OCI-LY7 (cell line): ENCODE results near the gene AP3S2. TPM values are rescaled to one million over a fixed set of nuclear protein-coding genes. Genes with fewer than 3 reads are reported as not detected.

ENCODE experiments used
- BruUV-seq: library from RNA; stranded (reverse); fragments of 400-500 nt; replicated peaks from 2 replicates; lab custom pipeline; 2021; lab: Mats Ljungman, UMichigan
- CTCF ChIA-PET: fragments of 300-600 bp; sonication (Branson Sonifier 250); formaldehyde crosslinking; loops from one replicate; lab custom pipeline; 2022; ENCODE audit warnings: antibody characterized with exemption; ENCODE audit not compliant: unreplicated experiment; lab: Charles Lee
- POLR2A ChIA-PET: fragments of 300-600 bp; sonication (Branson Sonifier 250); formaldehyde crosslinking; loops from one replicate; lab custom pipeline; 2022; ENCODE audit warnings: antibody characterized with exemption; lab: Charles Lee
- DNase-seq: peaks from one replicate; pipeline ENCODE4 v3.0.0-alpha.2; 2015; ENCODE audit warnings: low spot score
- H2AFZ ChIP-seq: fragments of 200-600 bp; sonication (generic), shearing (Covaris generic); 2 replicates; pipeline ENCODE4 v1.6.1; 2014; ENCODE audit warnings: mild to moderate bottlenecking, antibody characterized with exemption, low read length, moderate library complexity
- H3K27ac ChIP-seq: fragments of 200-600 bp; sonication (generic); 2 replicates; pipeline ENCODE4 v1.5.1; 2014; ENCODE audit warnings: mixed run types, low read depth, mild to moderate bottlenecking, moderate library complexity, low read length, inconsistent platforms; ENCODE audit not compliant: poor library complexity, severe bottlenecking
- H3K36me3 ChIP-seq: fragments of 200-600 bp; sonication (generic); 2 replicates; pipeline ENCODE4 v1.6.1; 2014; ENCODE audit warnings: mild to moderate bottlenecking, antibody characterized with exemption, low read length, moderate library complexity, mixed read lengths; ENCODE audit not compliant: insufficient read depth
- H3K4me1 ChIP-seq: fragments of 200-600 bp; sonication (generic); 2 replicates; pipeline ENCODE4 v1.5.1; 2014; ENCODE audit warnings: mild to moderate bottlenecking, low read length; ENCODE audit not compliant: insufficient read depth, poor library complexity, severe bottlenecking
- H3K4me2 ChIP-seq: fragments of 200-600 bp; sonication (generic); 2 replicates; pipeline ENCODE4 v1.6.1; 2014; ENCODE audit warnings: mild to moderate bottlenecking, low read length
- H3K4me3 ChIP-seq: fragments of 200-600 bp; sonication (generic); 2 replicates; pipeline ENCODE4 v1.5.1; 2014; ENCODE audit warnings: mild to moderate bottlenecking, low read depth, low read length; ENCODE audit not compliant: poor library complexity, severe bottlenecking
- H3K79me2 ChIP-seq: fragments of 200-600 bp; sonication (generic); 2 replicates; pipeline ENCODE4 v1.6.1; 2016; ENCODE audit warnings: low read depth, mild to moderate bottlenecking, low read length, moderate library complexity, mixed read lengths; ENCODE audit not compliant: insufficient read depth
- H3K9me2 ChIP-seq: fragments of 200-600 bp; sonication (generic); 2 replicates; pipeline ENCODE4 v1.6.1; 2016; ENCODE audit warnings: mild to moderate bottlenecking, low read length, mixed read lengths; ENCODE audit not compliant: insufficient read depth
- H3K9me3 ChIP-seq: fragments of 200-600 bp; sonication (generic); 2 replicates; pipeline ENCODE4 v1.6.1; 2014; ENCODE audit warnings: mild to moderate bottlenecking, mixed run types, low read length, mixed read lengths
- H4K20me1 ChIP-seq: fragments of 200-600 bp; sonication (generic); 2 replicates; pipeline ENCODE4 v1.6.1; 2014; ENCODE audit warnings: mild to moderate bottlenecking, antibody characterized with exemption, low read length, moderate library complexity, mixed read lengths; ENCODE audit not compliant: insufficient read depth
- EZH2phosphoT487 ChIP-seq: fragments of 200-600 bp; sonication (generic); IDR thresholded peaks from 2 replicates; pipeline ENCODE4 v1.6.1; 2018; ENCODE audit warnings: low read depth, borderline replicate concordance, mild to moderate bottlenecking, mixed run types, antibody characterized with exemption, low read length, moderate library complexity, mixed read lengths
- intact Hi-C: fragments of 100-400 bp; cut with micrococcal nuclease; formaldehyde crosslinking; loops from one replicate; pipeline ENCODE4 v1.10.0; 2022; ENCODE audit not compliant: unreplicated experiment
- total RNA-seq, 2 experiments: library from RNA; depleted of rRNA in 1 of 2; stranded (reverse); fragments of >200 nt in 1 of 2; shearing (Covaris generic) in 1 of 2; gene quantifications; 2 replicates each; pipeline ENCODE4 v1.2.3, GENCODE V29; 2014 to 2022
- TF ChIP-seq, protein P1 (sequence below): fragments of 200-600 bp; sonication (generic); conservative IDR thresholded peaks from 2 replicates; pipeline ENCODE4 v1.5.1; 2014; ENCODE audit warnings: mild to moderate bottlenecking, antibody characterized with exemption, low read length, moderate library complexity, mixed read lengths

The AP3S2 gene
- total RNA-seq, 2 experiments from 2014 or later: 20.8 to 30.4 TPM

DNA sequence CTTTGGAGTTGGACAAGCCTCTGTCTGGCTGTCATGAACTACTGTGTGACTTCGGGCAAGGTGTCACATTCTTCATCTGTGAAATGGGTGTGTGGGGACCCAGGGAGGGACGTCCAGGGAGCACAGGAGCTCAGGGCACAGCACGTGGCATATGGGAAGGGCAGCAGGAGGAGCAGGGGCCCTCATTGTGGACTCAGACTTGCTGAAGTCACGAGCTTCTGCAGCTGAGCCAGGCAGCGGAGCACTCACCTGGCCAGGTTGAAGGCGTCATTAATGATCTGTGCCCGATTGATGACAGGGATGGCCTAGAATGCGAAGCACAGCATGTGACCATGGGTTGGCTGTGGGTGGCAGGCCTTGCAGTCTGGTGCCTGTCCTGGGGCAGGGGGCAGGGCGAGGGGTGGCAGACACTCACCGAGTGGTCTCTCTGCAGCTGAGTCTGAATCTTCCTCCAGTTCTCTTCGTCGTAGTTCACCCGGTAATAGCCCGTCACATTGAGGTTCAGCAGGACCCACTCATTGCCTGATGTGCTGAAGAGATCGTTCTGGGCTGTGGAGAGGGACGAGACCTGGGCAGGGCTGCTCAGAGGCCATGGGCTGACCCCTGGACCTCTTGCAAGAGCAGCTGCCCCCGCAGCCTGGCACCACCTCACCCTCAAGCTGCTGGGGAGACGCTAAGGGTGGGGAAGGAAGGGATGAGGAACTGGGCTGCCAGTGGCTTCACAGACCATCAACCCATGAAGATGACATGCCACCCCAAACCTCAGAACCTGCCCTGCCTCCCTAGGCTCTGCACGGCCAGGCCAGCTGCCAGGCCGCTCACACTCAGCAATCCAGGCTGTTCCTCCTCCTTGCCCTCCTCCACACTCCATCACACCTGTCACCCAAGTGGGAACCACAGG, 94.5 kb downstream of the AP3S2 start:
- Histone ChIP-seq H3K4me2 (no peak overlapping the region), H3K79me2 (no peaks in the 10 kb centered on the region), H3K9me3 (no peaks in the 10 kb centered on the region), H4K20me1 (no peaks in the 10 kb centered on the region), H3K36me3 (no peaks in the 10 kb centered on the region), H3K9me2 (no peaks in the 10 kb centered on the region), H3K27ac (no peak overlapping the region), H2AFZ (no peak overlapping the region), H3K4me3 (no peak overlapping the region), H3K4me1 (no peaks in the 10 kb centered on the region)
- no TSS peak for BruUV-seq
- DNase-seq: no peak
- no peak for TF ChIP-seq EZH2phosphoT487
- TF ChIP-seq, protein P1, sequence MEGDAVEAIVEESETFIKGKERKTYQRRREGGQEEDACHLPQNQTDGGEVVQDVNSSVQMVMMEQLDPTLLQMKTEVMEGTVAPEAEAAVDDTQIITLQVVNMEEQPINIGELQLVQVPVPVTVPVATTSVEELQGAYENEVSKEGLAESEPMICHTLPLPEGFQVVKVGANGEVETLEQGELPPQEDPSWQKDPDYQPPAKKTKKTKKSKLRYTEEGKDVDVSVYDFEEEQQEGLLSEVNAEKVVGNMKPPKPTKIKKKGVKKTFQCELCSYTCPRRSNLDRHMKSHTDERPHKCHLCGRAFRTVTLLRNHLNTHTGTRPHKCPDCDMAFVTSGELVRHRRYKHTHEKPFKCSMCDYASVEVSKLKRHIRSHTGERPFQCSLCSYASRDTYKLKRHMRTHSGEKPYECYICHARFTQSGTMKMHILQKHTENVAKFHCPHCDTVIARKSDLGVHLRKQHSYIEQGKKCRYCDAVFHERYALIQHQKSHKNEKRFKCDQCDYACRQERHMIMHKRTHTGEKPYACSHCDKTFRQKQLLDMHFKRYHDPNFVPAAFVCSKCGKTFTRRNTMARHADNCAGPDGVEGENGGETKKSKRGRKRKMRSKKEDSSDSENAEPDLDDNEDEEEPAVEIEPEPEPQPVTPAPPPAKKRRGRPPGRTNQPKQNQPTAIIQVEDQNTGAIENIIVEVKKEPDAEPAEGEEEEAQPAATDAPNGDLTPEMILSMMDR: no peak
- ChIA-PET POLR2A (no interaction called here), CTCF (no interaction called here)
- intact Hi-C loops: no loop called here

DNA sequence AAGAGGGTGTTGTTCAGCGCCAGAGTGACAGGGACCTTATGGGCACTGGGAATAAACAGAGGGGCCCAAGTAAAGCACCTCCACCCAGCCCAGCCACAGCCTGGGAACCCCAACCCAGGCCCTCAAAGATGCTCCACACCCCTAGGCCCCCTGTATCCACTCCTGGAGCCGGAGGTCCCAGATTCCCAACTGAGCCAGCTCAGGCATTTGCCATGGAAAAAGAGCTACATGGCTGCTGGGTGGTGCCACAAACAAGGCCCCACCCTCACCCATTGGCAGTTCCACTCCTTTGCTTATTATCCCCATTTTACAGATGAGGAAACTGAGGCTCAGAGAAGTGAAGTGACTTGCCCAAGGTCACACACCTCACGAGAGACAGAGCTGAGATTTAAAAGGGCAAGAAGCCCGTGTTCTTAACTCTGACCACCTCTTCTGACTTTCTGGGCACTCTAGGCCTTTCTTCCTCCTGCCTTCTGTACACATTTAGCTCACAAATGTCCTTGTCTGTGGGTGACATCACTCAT, 96.1 kb downstream of the AP3S2 start:
- Histone ChIP-seq H3K9me3 (no peaks in the 10 kb centered on the region), H3K4me2 (no peak overlapping the region), H3K79me2 (no peaks in the 10 kb centered on the region), H2AFZ (no peak overlapping the region), H3K36me3 (no peaks in the 10 kb centered on the region), H4K20me1 (no peaks in the 10 kb centered on the region), H3K27ac (no peak overlapping the region), H3K9me2 (no peaks in the 10 kb centered on the region), H3K4me1 (no peaks in the 10 kb centered on the region), H3K4me3 (no peak overlapping the region)
- TF ChIP-seq, protein P1: no peak
- TF ChIP-seq EZH2phosphoT487: no peak
- no TSS peak for BruUV-seq
- ChIA-PET POLR2A (no interaction called here), CTCF (no interaction called here)
- intact Hi-C loops: no loop called here
- no peak for DNase-seq

DNA sequence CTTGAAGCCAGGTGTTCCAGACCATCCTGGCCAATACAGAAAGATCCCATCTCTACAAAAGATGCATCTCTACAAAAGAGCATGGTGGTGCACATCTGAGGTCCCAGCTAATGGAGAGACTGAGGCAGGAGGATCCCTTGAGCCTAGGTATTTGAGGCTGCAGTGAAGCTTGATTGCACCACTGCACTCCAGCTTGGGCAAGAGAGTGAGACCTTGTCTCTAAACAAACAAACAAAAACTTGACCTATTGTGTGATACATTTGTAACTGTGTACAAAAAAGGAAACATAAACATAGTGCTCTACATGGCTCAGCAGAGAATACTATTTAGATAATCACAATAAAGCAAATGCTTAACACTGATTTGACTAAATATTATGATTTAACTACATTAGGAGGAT, 97.8 kb downstream of the AP3S2 start:
- POLR2A ChIA-PET: no interaction called here
- Histone ChIP-seq H3K9me2 (no peaks in the 10 kb centered on the region), H3K4me2 (no peak overlapping the region), H3K4me1 (no peaks in the 10 kb centered on the region), H2AFZ (no peak overlapping the region), H3K79me2 (no peaks in the 10 kb centered on the region), H3K36me3 (no peaks in the 10 kb centered on the region), H3K9me3 (no peaks in the 10 kb centered on the region), H3K27ac (no peak overlapping the region), H4K20me1 (no peaks in the 10 kb centered on the region), H3K4me3 (no peak overlapping the region)
- intact Hi-C loops: no loop called here
- no TSS peak for BruUV-seq
- DNase-seq: no peak
- CTCF ChIA-PET: interaction anchor here (1.0 kb wide), 1 partner anchor 79 kb away, joined by 3 read pairs; no protein-coding TSS in a partner anchor
- no peak for TF ChIP-seq EZH2phosphoT487
- TF ChIP-seq, protein P1: no peak
